Measurements from ENCODE around the gene GOT2.
"Not testable (repeated sequence)": the region's sequence is repeated elsewhere in the genome, so short reads cannot be mapped to it uniquely, and the experiment has no call there.

GOT2 gene

GRCh38 chr16:58755989-58756649 lies 22.0 kb upstream of the GOT2 start:
- peak; percentile 78 for TF ChIP-seq CTCF (IDR thresholded peaks at IDR 0.05; ENCODE audit: borderline replicate concordance, control extremely low read depth, extremely low read depth, insufficient read depth, missing control alignments)
- in situ Hi-C loops (cut with MboI; ENCODE audit: low sequenced_read_pairs, unreplicated experiment): loop anchor here (10.0 kb wide), 1 partner anchor 251 kb away; the partner anchor contains the start of gene NDRG4
- DNase-seq (ENCODE audit: low spot score): peak; percentile 73

GRCh38 chr16:58753711-58754134 lies 19.6 kb upstream of the GOT2 start:
- in situ Hi-C loops (cut with MboI; ENCODE audit: low sequenced_read_pairs, unreplicated experiment): loop anchor here (10.0 kb wide), 1 partner anchor 249 kb away; the partner anchor contains the start of gene NDRG4
- no peak for DNase-seq (ENCODE audit: low spot score)
- no peak for TF ChIP-seq CTCF (IDR thresholded peaks at IDR 0.05; ENCODE audit: borderline replicate concordance, control extremely low read depth, extremely low read depth, insufficient read depth, missing control alignments)

GRCh38 chr16:58744497-58744896 lies 10.4 kb upstream of the GOT2 start:
- in situ Hi-C loops (cut with MboI; ENCODE audit: low sequenced_read_pairs, unreplicated experiment): no loop called here
- TF ChIP-seq CTCF (IDR thresholded peaks at IDR 0.05; ENCODE audit: borderline replicate concordance, control extremely low read depth, extremely low read depth, insufficient read depth, missing control alignments): no peak
- DNase-seq (ENCODE audit: low spot score): no peak

GRCh38 chr16:58741976-58742375 lies 7.9 kb upstream of the GOT2 start:
- no peak for DNase-seq (ENCODE audit: low spot score)
- in situ Hi-C loops (cut with MboI; ENCODE audit: low sequenced_read_pairs, unreplicated experiment): no loop called here
- no peak for TF ChIP-seq CTCF (IDR thresholded peaks at IDR 0.05; ENCODE audit: borderline replicate concordance, control extremely low read depth, extremely low read depth, insufficient read depth, missing control alignments)

GRCh38 chr16:58741166-58741565 lies 7.0 kb upstream of the GOT2 start:
- TF ChIP-seq CTCF (IDR thresholded peaks at IDR 0.05; ENCODE audit: borderline replicate concordance, control extremely low read depth, extremely low read depth, insufficient read depth, missing control alignments): no peak

GRCh38 chr16:58738672-58739296 lies 4.7 kb upstream of the GOT2 start:
- in situ Hi-C loops (cut with MboI; ENCODE audit: low sequenced_read_pairs, unreplicated experiment): no loop called here
- no peak for TF ChIP-seq CTCF (IDR thresholded peaks at IDR 0.05; ENCODE audit: borderline replicate concordance, control extremely low read depth, extremely low read depth, insufficient read depth, missing control alignments)
- no peak for DNase-seq (ENCODE audit: low spot score)

More at GRCh38 chr16:58741166-58741565, 7.0 kb upstream of the GOT2 start:
- in situ Hi-C loops (cut with MboI; ENCODE audit: low sequenced_read_pairs, unreplicated experiment): no loop called here
- DNase-seq (ENCODE audit: low spot score): no peak

GRCh38 chr16:58736341-58736740 lies 2.2 kb upstream of the GOT2 start:
- in situ Hi-C loops (cut with MboI; ENCODE audit: low sequenced_read_pairs, unreplicated experiment); DNase-seq (ENCODE audit: low spot score): not testable (repeated sequence)

Measured in GM13976 (cell line).